K562 (cell line): Measurements from ENCODE around the gene FERMT3. TPM values are rescaled to one million over a fixed set of nuclear protein-coding genes. Genes with fewer than 3 reads are reported as not detected.

ENCODE experiments used
- BDP1 ChIP-seq: IDR thresholded peaks from 3 replicates; pipeline ENCODE4 v1.6.1; 2011; ENCODE audit not compliant: insufficient read length, insufficient read depth
- DIDO1 ChIP-seq: fragments of 450-650 bp; IDR thresholded peaks from 2 replicates; pipeline ENCODE4 v1.6.1; 2016; ENCODE audit warnings: low read depth, missing biosample characterization, missing genetic modification characterization
- ETV5 ChIP-seq: sonication (generic); formaldehyde crosslinking; IDR thresholded peaks from 2 replicates; pipeline ENCODE4 v1.4.0; 2020; ENCODE audit warnings: low read depth, mild to moderate bottlenecking, missing genetic modification reagents
- KAT7 ChIP-seq: sonication (generic); formaldehyde crosslinking; IDR thresholded peaks from 2 replicates; pipeline ENCODE4 v1.8.0; 2022; ENCODE audit warnings: missing genetic modification reagents, mild to moderate bottlenecking, borderline replicate concordance
- NFIC ChIP-seq: fragments of 450-650 bp; IDR thresholded peaks from 2 replicates; pipeline ENCODE4 v1.6.1; 2017; ENCODE audit warnings: mild to moderate bottlenecking, inconsistent platforms
- NR2F6 ChIP-seq: fragments of 450-650 bp; formaldehyde crosslinking; IDR thresholded peaks from 2 replicates; pipeline ENCODE4 v1.4.0; 2020; ENCODE audit warnings: mild to moderate bottlenecking
- PCBP1 ChIP-seq: fragments of 200-400 bp; formaldehyde crosslinking; IDR thresholded peaks from 2 replicates; pipeline ENCODE4 v1.6.1; 2018; ENCODE audit warnings: mild to moderate bottlenecking, low read depth, low read length; ENCODE audit not compliant: poor library complexity, severe bottlenecking
- RBM15 ChIP-seq: fragments of 200-400 bp; formaldehyde crosslinking; IDR thresholded peaks from 2 replicates; pipeline ENCODE4 v1.6.1; 2018; ENCODE audit warnings: mild to moderate bottlenecking, low read length, moderate library complexity; ENCODE audit not compliant: insufficient read depth
- SMAD4 ChIP-seq: fragments of 250-450 bp; sonication (Bioruptor Pico); conservative IDR thresholded peaks from 2 replicates; pipeline ENCODE4 v1.8.0; 2021; ENCODE audit warnings: inconsistent platforms, mild to moderate bottlenecking, moderate library complexity
- SNAPC5 ChIP-seq: fragments of 250-450 bp; sonication (Bioruptor Pico); IDR thresholded peaks from 2 replicates; pipeline ENCODE4 v1.8.0; 2021; ENCODE audit warnings: moderate library complexity, mild to moderate bottlenecking, inconsistent platforms
- TAF1 ChIP-seq: IDR thresholded peaks from 2 replicates; pipeline ENCODE4 v1.6.1; 2011; ENCODE audit warnings: mild to moderate bottlenecking, low read length, moderate library complexity; ENCODE audit not compliant: insufficient read depth, control insufficient read depth, severe bottlenecking; ENCODE audit errors: extremely low read depth
- ZBTB7A ChIP-seq: IDR thresholded peaks from 2 replicates; pipeline ENCODE4 v1.6.1; 2011; ENCODE audit warnings: low read depth, mild to moderate bottlenecking, low read length, moderate library complexity, borderline replicate concordance; ENCODE audit not compliant: control insufficient read depth
- ZFX ChIP-seq: sonication (generic); formaldehyde crosslinking; IDR thresholded peaks from 2 replicates; pipeline ENCODE4 v1.8.0; 2022; ENCODE audit warnings: mild to moderate bottlenecking, missing genetic modification reagents, moderate library complexity
- ZNF121 ChIP-seq: sonication (generic); formaldehyde crosslinking; conservative IDR thresholded peaks from 2 replicates; pipeline ENCODE4 v1.8.0; 2022; ENCODE audit warnings: missing genetic modification reagents
- ZNF212 ChIP-seq: fragments of 450-650 bp; formaldehyde crosslinking; IDR thresholded peaks from 2 replicates; pipeline ENCODE4 v1.4.0; 2020; ENCODE audit warnings: mild to moderate bottlenecking
- ZNF316 ChIP-seq: fragments of 450-650 bp; IDR thresholded peaks from 2 replicates; pipeline ENCODE4 v1.6.1; 2016
- ZNF347 ChIP-seq: fragments of 450-650 bp; formaldehyde crosslinking; IDR thresholded peaks from 2 replicates; pipeline ENCODE4 v1.4.0; 2020; ENCODE audit warnings: low read depth, mild to moderate bottlenecking, moderate library complexity
- ZNF699 ChIP-seq: fragments of 250-450 bp; sonication (Bioruptor Pico); IDR thresholded peaks from 2 replicates; pipeline ENCODE4 v1.8.0; 2021; ENCODE audit warnings: mild to moderate bottlenecking, moderate library complexity; ENCODE audit not compliant: insufficient replicate concordance
- polyA plus RNA-seq, 8 experiments: library from polyadenylated mRNA; depleted of rRNA in 4 of 8; stranded (reverse) in 5 of 8; unstranded in 3 of 8; fragments of >200 nt; fragmentation: Nextera tagmentation in 2 of 8; fragmentation: Illumina TruSeq in 1 of 8; extraction: Ambion mirVana in 2 of 8; extraction: Trizol in 1 of 8; gene quantifications; 2 replicates each; pipeline versions ENCODE4 v1.2.1 to v1.2.3, GENCODE V29; 2011 to 2014; ENCODE audit warnings: inconsistent platforms in 1 of 8, missing spikeins in 1 of 8
- total RNA-seq, 7 experiments: library from RNA; depleted of rRNA in 6 of 7; stranded (reverse); fragments of >200 nt in 6 of 7; fragmentation: Illumina TruSeq in 2 of 7; extraction: Trizol in 2 of 7; gene quantifications; 2 replicates each; pipeline versions ENCODE4 v1.2.1 to v1.2.3, GENCODE V29; 2011 to 2021; ENCODE audit warnings: low replicate concordance in 1 of 7
- TF ChIP-seq, protein P1 (sequence below), 2 experiments: IDR thresholded peaks in 1 of 2; conservative IDR thresholded peaks in 1 of 2; 2 replicates each; pipeline ENCODE4 v1.6.1; 2016; ENCODE audit warnings: low read depth in 2 of 2, mild to moderate bottlenecking in 1 of 2, missing compliant biosample characterization in 1 of 2, missing genetic modification characterization in 1 of 2, moderate library complexity in 1 of 2
- TF ChIP-seq, protein P2 (sequence below): sonication (generic); formaldehyde crosslinking; IDR thresholded peaks from 2 replicates; pipeline ENCODE4 v1.4.0; 2020; ENCODE audit warnings: mild to moderate bottlenecking, missing genetic modification reagents
- TF ChIP-seq, protein P3 (sequence below): IDR thresholded peaks from 3 replicates; pipeline ENCODE4 v1.6.1; 2011; ENCODE audit warnings: borderline replicate concordance, mild to moderate bottlenecking; ENCODE audit not compliant: insufficient read length, insufficient read depth

FERMT3 gene
- total and polyA plus RNA-seq, 9 of the 15 experiments (the other 6 are each of a cell fraction or from before 2014, with no cell fraction given): 3.2 to 275 (median 79.7) TPM

- TF ChIP-seq, protein P1, sequence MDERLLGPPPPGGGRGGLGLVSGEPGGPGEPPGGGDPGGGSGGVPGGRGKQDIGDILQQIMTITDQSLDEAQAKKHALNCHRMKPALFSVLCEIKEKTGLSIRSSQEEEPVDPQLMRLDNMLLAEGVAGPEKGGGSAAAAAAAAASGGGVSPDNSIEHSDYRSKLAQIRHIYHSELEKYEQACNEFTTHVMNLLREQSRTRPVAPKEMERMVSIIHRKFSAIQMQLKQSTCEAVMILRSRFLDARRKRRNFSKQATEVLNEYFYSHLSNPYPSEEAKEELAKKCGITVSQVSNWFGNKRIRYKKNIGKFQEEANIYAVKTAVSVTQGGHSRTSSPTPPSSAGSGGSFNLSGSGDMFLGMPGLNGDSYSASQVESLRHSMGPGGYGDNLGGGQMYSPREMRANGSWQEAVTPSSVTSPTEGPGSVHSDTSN (CRISPR knock-in tag; IDR thresholded peaks at IDR 0.05; ENCODE audit: low read depth): no peak
- TF ChIP-seq, protein P1 (tag; conservative IDR thresholded peaks at IDR 0.05; ENCODE audit: low read depth): no peak
- TF ChIP-seq RBM15 (no peak), NFIC (peak; percentile 48), SMAD4 (CRISPR knock-in tag) (peak; percentile 25; the same call in 1 of the 2 replicates), SNAPC5 (CRISPR knock-in tag) (no peak), BDP1 (no peak), ZBTB7A (0 out of 2 replicates have a peak, but pooled peaks have one; percentile 3), ZNF347 (CRISPR knock-in tag) (no peak), ZNF121 (no peak), ZNF699 (CRISPR knock-in tag) (no peak), NR2F6 (CRISPR knock-in tag) (no peak), ETV5 (CRISPR knock-in tag) (no peak), ZNF316 (no peak), DIDO1 (no peak), TAF1 (no peak), KAT7 (CRISPR knock-in tag) (no peak; the same call in 1 of the 2 replicates), ZFX (CRISPR knock-in tag) (peak; percentile 70), ZNF212 (CRISPR knock-in tag) (no peak), PCBP1 (no peak)
- TF ChIP-seq, protein P2, sequence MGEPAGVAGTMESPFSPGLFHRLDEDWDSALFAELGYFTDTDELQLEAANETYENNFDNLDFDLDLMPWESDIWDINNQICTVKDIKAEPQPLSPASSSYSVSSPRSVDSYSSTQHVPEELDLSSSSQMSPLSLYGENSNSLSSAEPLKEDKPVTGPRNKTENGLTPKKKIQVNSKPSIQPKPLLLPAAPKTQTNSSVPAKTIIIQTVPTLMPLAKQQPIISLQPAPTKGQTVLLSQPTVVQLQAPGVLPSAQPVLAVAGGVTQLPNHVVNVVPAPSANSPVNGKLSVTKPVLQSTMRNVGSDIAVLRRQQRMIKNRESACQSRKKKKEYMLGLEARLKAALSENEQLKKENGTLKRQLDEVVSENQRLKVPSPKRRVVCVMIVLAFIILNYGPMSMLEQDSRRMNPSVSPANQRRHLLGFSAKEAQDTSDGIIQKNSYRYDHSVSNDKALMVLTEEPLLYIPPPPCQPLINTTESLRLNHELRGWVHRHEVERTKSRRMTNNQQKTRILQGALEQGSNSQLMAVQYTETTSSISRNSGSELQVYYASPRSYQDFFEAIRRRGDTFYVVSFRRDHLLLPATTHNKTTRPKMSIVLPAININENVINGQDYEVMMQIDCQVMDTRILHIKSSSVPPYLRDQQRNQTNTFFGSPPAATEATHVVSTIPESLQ (CRISPR knock-in tag): no peak
- TF ChIP-seq, protein P3, sequence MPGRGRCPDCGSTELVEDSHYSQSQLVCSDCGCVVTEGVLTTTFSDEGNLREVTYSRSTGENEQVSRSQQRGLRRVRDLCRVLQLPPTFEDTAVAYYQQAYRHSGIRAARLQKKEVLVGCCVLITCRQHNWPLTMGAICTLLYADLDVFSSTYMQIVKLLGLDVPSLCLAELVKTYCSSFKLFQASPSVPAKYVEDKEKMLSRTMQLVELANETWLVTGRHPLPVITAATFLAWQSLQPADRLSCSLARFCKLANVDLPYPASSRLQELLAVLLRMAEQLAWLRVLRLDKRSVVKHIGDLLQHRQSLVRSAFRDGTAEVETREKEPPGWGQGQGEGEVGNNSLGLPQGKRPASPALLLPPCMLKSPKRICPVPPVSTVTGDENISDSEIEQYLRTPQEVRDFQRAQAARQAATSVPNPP: no peak
Measured at GRCh38 chr11:64247729-64248531, 41.4 kb downstream of the FERMT3 start (continued).
